ENCODE data around the gene SLC35E4. TPM values are rescaled to one million over a fixed set of nuclear protein-coding genes. Genes with fewer than 3 reads are reported as not detected.

Gene SLC35E4
- total and polyA plus RNA-seq, 2 donors (not counting 1 experiment from before 2014, with no cell fraction given): 0.39 to 3.4 TPM

DNA sequence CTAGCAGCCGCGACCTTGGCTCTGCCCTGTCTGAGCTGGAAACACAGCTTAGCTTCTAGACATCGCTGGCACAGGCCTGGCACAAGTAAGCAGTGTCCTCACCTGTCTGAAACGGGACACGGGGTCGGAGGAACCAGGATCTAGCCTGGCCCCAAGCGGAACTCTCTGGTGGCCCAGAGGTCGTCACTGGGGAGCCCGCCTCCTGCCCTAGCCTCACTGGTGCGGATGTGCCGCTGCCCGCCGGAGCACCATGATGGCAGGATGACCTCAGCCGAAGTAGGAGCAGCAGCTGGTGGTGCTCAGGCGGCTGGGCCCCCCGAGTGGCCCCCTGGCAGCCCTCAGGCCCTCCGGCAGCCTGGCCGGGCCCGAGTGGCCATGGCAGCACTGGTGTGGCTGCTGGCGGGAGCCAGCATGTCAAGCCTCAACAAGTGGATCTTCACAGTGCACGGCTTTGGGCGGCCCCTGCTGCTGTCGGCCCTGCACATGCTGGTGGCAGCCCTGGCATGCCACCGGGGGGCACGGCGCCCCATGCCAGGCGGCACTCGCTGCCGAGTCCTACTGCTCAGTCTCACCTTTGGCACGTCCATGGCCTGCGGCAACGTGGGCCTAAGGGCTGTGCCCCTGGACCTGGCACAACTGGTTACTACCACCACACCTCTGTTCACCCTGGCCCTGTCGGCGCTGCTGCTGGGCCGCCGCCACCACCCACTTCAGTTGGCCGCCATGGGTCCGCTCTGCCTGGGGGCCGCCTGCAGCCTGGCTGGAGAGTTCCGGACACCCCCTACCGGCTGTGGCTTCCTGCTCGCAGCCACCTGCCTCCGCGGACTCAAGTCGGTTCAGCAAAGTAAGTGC, 871 bp downstream of the SLC35E4 start:
- TF ChIP-seq, protein P1, sequence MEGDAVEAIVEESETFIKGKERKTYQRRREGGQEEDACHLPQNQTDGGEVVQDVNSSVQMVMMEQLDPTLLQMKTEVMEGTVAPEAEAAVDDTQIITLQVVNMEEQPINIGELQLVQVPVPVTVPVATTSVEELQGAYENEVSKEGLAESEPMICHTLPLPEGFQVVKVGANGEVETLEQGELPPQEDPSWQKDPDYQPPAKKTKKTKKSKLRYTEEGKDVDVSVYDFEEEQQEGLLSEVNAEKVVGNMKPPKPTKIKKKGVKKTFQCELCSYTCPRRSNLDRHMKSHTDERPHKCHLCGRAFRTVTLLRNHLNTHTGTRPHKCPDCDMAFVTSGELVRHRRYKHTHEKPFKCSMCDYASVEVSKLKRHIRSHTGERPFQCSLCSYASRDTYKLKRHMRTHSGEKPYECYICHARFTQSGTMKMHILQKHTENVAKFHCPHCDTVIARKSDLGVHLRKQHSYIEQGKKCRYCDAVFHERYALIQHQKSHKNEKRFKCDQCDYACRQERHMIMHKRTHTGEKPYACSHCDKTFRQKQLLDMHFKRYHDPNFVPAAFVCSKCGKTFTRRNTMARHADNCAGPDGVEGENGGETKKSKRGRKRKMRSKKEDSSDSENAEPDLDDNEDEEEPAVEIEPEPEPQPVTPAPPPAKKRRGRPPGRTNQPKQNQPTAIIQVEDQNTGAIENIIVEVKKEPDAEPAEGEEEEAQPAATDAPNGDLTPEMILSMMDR (IDR thresholded peaks at IDR 0.05): no peak
- TF ChIP-seq EZH2 (IDR thresholded peaks at IDR 0.05; ENCODE audit: borderline replicate concordance, insufficient read depth, low read depth, low read length, poor library complexity, severe bottlenecking): no peak
- Histone ChIP-seq H4K20me1 (ENCODE audit: control insufficient read depth, insufficient read depth, low read length, poor library complexity, severe bottlenecking) (no peaks in the 10 kb centered on the region), H3K4me3 (ENCODE audit: control extremely low read depth in 1 of 5, extremely low read depth in 1 of 5, insufficient read depth in 1 of 5, low read depth in 2 of 5, low read length in 4 of 5) (peak overlapping the region in 4 of 5 experiments; percentile 52 to 79 (median 65)), H3K36me3 (replicated peaks in 1 of 2; ENCODE audit: control extremely low read depth in 1 of 2, control insufficient read depth in 1 of 2, extremely low read depth in 1 of 2, insufficient read depth in 2 of 2, low read length in 1 of 2) (no peaks in the 10 kb centered on the region), H3K9ac (ENCODE audit: low read length) (peak overlapping the region; percentile 77), H3K4me2 (replicated peaks; ENCODE audit: low read depth, low read length, poor library complexity, severe bottlenecking) (peak overlapping the region; percentile 99), H2AFZ (ENCODE audit: insufficient read depth, low read depth, low read length, poor library complexity, severe bottlenecking) (peak overlapping the region; percentile 93), H3K79me2 (ENCODE audit: control insufficient read depth, insufficient read depth, low read length) (no peaks in the 10 kb centered on the region), H3K27ac (ENCODE audit: low read length in 2 of 2) (peak overlapping the region in 1 of 2 donors; percentile 68), H3K27me3 (replicated peaks in 1 of 4; ENCODE audit: control extremely low read depth in 1 of 4, control insufficient read depth in 3 of 4, insufficient read depth in 4 of 4, low read length in 3 of 4) (no peaks in the 10 kb centered on the region), H3K4me1 (ENCODE audit: control insufficient read depth in 2 of 2, insufficient read depth in 2 of 2, low read length in 2 of 2) (peaks cover 18 to 28% of the 10 kb centered on the region in 2 donors), H3K9me3 (ENCODE audit: control extremely low read depth in 1 of 3, control insufficient read depth in 2 of 3, insufficient read depth in 1 of 3, low read length in 2 of 3) (no peaks in the 10 kb centered on the region)
- peak overlapping the region; percentile 76 for H3K27ac Mint-ChIP-seq
- intact Hi-C loops (cut with micrococcal nuclease): no loop called here
- peak overlapping the region; percentile 88 for H3K4me3 Mint-ChIP-seq
- CTCF ChIA-PET: interaction anchor here (0.6 to 4.8 kb wide), 7 partner anchors 13 to 787 kb away, joined by 3 to 105 read pairs (median 20); partner anchors contain the start of gene DUSP18
- DNase-seq (no peak), ATAC-seq (ENCODE audit: low read depth) (no peak)
- 70% methylated on average over 45 of the region's 45 CpGs for WGBS (ENCODE audit: insufficient coverage)
- POLR2A ChIA-PET: interaction anchor here (1.5 kb wide), 1 partner anchor 45 kb away, joined by 3 read pairs; the partner anchor contains the start of gene PES1
- H3K9me3 Mint-ChIP-seq (ENCODE audit: insufficient read depth): peaks cover 3% of the 10 kb centered on the region
- peaks cover 19% of the 10 kb centered on the region for H3K4me1 Mint-ChIP-seq
- H3K27me3 Mint-ChIP-seq: no peaks in the 10 kb centered on the region

DNA sequence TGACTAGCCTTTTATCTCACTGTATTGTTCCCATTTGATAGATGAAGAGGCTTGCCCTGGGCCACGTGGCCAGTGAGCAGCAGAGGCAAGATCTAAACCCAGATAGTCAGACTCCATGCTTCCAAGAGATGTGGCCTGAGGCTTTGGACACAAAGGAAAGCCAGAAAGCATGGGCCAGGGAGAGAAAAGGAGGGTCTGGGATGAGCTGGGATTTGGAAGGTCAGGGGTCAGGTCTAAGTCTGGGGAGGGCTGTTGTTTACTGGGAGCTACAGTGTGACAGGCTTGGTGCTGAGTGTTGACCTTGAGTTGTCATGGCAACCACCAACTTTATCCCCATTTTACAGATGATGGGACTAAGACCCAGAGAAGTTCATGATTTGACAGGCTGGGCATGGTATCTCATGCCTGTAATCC, 2.1 kb downstream of the SLC35E4 start:
- TF ChIP-seq EZH2 (IDR thresholded peaks at IDR 0.05; ENCODE audit: borderline replicate concordance, insufficient read depth, low read depth, low read length, poor library complexity, severe bottlenecking): no peak
- TF ChIP-seq, protein P1 (IDR thresholded peaks at IDR 0.05): no peak
- ATAC-seq (ENCODE audit: low read depth) (no peak), DNase-seq (no peak)
- no peak overlapping the region for H3K27ac Mint-ChIP-seq
- Histone ChIP-seq H4K20me1 (ENCODE audit: control insufficient read depth, insufficient read depth, low read length, poor library complexity, severe bottlenecking) (no peaks in the 10 kb centered on the region), H3K4me3 (ENCODE audit: control extremely low read depth in 1 of 5, extremely low read depth in 1 of 5, insufficient read depth in 1 of 5, low read depth in 2 of 5, low read length in 4 of 5) (no peak overlapping the region), H3K27me3 (replicated peaks in 1 of 4; ENCODE audit: control extremely low read depth in 1 of 4, control insufficient read depth in 3 of 4, insufficient read depth in 4 of 4, low read length in 3 of 4) (no peaks in the 10 kb centered on the region), H3K9ac (ENCODE audit: low read length) (no peak overlapping the region), H3K36me3 (replicated peaks in 1 of 2; ENCODE audit: control extremely low read depth in 1 of 2, control insufficient read depth in 1 of 2, extremely low read depth in 1 of 2, insufficient read depth in 2 of 2, low read length in 1 of 2) (no peaks in the 10 kb centered on the region), H3K27ac (ENCODE audit: low read length in 2 of 2) (no peak overlapping the region), H3K4me2 (replicated peaks; ENCODE audit: low read depth, low read length, poor library complexity, severe bottlenecking) (no peak overlapping the region), H3K9me3 (ENCODE audit: control extremely low read depth in 1 of 3, control insufficient read depth in 2 of 3, insufficient read depth in 1 of 3, low read length in 2 of 3) (no peaks in the 10 kb centered on the region), H3K4me1 (ENCODE audit: control insufficient read depth in 2 of 2, insufficient read depth in 2 of 2, low read length in 2 of 2) (peaks cover 18 to 28% of the 10 kb centered on the region in 2 donors), H3K79me2 (ENCODE audit: control insufficient read depth, insufficient read depth, low read length) (no peaks in the 10 kb centered on the region), H2AFZ (ENCODE audit: insufficient read depth, low read depth, low read length, poor library complexity, severe bottlenecking) (no peak overlapping the region)
- H3K4me3 Mint-ChIP-seq: peak overlapping the region; percentile 37
- ChIA-PET CTCF (interaction anchor here (1.4 kb wide), 1 partner anchor 283 kb away, joined by 3 read pairs; no protein-coding TSS in a partner anchor), POLR2A (no interaction called here)
- intact Hi-C loops (cut with micrococcal nuclease): no loop called here
- peaks cover 3% of the 10 kb centered on the region for H3K9me3 Mint-ChIP-seq (ENCODE audit: insufficient read depth)
- H3K4me1 Mint-ChIP-seq: peaks cover 19% of the 10 kb centered on the region
- no peaks in the 10 kb centered on the region for H3K27me3 Mint-ChIP-seq
- no CpG with 5 or more reads among the region's 1 CpG for WGBS (ENCODE audit: insufficient coverage)
